ENCODE results near the gene FADS6.

FADS6 gene

GRCh38 chr17:74892974-74893911 is at the start of gene FADS6:
TSS of gene FADS6 (minus strand) at chr17:74893633. CDS start at chr17:74893595, 38 bp downstream.
- Histone ChIP-seq H4K20me1 (ENCODE audit: insufficient read depth, low read length, poor library complexity, severe bottlenecking) (no peaks in the 10 kb centered on the region), H2AFZ (ENCODE audit: low read length) (no peak within 1 kb of the TSS)

DNA sequence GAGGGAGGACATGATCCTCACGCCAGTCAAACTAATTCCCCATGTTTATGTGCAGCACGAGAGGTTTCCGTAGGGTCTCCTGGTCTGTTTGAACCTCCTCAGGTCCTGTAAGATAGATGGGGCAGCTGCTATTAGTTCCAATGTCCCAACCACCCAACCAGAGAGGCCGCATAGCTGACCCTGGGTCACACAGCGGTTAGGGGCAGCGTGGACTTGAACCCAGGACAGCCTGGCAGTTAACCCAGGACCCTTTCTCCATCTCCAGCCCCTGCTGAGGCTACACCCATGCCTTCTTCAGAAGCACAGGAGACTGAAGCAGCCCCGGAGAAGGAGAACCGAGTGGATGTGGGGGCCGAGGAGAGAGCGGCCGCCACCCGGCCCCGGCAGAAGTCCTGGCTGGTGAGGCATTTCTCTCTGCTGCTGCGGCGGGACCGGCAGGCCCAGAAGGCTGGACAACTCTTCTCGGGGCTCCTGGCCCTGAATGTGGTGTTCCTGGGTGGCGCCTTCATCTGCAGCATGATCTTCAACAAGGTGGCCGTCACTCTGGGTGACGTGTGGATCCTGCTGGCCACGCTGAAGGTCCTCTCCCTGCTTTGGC is 47.8 kb upstream of the FADS6 start:
- no peak overlapping the region for H3K9ac ChIP-seq (ENCODE audit: low read depth, low read length, poor library complexity, severe bottlenecking)
- H3K36me3 ChIP-seq (ENCODE audit: insufficient read depth, low read length): no peaks in the 10 kb centered on the region
- no peak overlapping the region for H2AFZ ChIP-seq (ENCODE audit: low read length)
- no peak overlapping the region for H3K4me3 ChIP-seq (ENCODE audit: low read length, poor library complexity, severe bottlenecking)
- H3K9me2 ChIP-seq (replicated peaks; ENCODE audit: low read depth, low read length): no peaks in the 10 kb centered on the region
- TF ChIP-seq, protein P1, sequence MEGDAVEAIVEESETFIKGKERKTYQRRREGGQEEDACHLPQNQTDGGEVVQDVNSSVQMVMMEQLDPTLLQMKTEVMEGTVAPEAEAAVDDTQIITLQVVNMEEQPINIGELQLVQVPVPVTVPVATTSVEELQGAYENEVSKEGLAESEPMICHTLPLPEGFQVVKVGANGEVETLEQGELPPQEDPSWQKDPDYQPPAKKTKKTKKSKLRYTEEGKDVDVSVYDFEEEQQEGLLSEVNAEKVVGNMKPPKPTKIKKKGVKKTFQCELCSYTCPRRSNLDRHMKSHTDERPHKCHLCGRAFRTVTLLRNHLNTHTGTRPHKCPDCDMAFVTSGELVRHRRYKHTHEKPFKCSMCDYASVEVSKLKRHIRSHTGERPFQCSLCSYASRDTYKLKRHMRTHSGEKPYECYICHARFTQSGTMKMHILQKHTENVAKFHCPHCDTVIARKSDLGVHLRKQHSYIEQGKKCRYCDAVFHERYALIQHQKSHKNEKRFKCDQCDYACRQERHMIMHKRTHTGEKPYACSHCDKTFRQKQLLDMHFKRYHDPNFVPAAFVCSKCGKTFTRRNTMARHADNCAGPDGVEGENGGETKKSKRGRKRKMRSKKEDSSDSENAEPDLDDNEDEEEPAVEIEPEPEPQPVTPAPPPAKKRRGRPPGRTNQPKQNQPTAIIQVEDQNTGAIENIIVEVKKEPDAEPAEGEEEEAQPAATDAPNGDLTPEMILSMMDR (conservative IDR thresholded peaks at IDR 0.05; ENCODE audit: low read length): no peak
- TF ChIP-seq EZH2phosphoT487 (IDR thresholded peaks at IDR 0.05; ENCODE audit: borderline replicate concordance): no peak
- no peaks in the 10 kb centered on the region for H3K4me1 ChIP-seq (ENCODE audit: insufficient read depth, low read length, poor library complexity, severe bottlenecking)
- no peak overlapping the region for H3K4me2 ChIP-seq (ENCODE audit: low read depth, low read length, poor library complexity, severe bottlenecking)
- no peaks in the 10 kb centered on the region for H3K79me2 ChIP-seq (ENCODE audit: insufficient read depth, low read length)
- H3K9me3 ChIP-seq (ENCODE audit: insufficient read depth, low read depth, low read length): no peaks in the 10 kb centered on the region
- no peaks in the 10 kb centered on the region for H4K20me1 ChIP-seq (ENCODE audit: insufficient read depth, low read length, poor library complexity, severe bottlenecking)
- H3K27me3 ChIP-seq (ENCODE audit: insufficient read depth, low read length, poor library complexity, severe bottlenecking): no peaks in the 10 kb centered on the region
- no peaks in the 10 kb centered on the region for H3F3A ChIP-seq (ENCODE audit: low read depth)

More at GRCh38 chr17:74892974-74893911, at the start of gene FADS6:
- H3K4me3 ChIP-seq (ENCODE audit: low read length, poor library complexity, severe bottlenecking): no peak within 1 kb of the TSS
- H3K9me2 ChIP-seq (replicated peaks; ENCODE audit: low read depth, low read length): no peaks in the 10 kb centered on the region
- no peaks in the 10 kb centered on the region for H3K79me2 ChIP-seq (ENCODE audit: insufficient read depth, low read length)
- no peaks in the 10 kb centered on the region for H3K27me3 ChIP-seq (ENCODE audit: insufficient read depth, low read length, poor library complexity, severe bottlenecking)
- TF ChIP-seq, protein P1 (conservative IDR thresholded peaks at IDR 0.05; ENCODE audit: low read length): no peak
- TF ChIP-seq EZH2phosphoT487 (IDR thresholded peaks at IDR 0.05; ENCODE audit: borderline replicate concordance): no peak
- no peaks in the 10 kb centered on the region for H3K9me3 ChIP-seq (ENCODE audit: insufficient read depth, low read depth, low read length)
- H3K4me2 ChIP-seq (ENCODE audit: low read depth, low read length, poor library complexity, severe bottlenecking): no peak within 1 kb of the TSS
- no peaks in the 10 kb centered on the region for H3K36me3 ChIP-seq (ENCODE audit: insufficient read depth, low read length)
- H3F3A ChIP-seq (ENCODE audit: low read depth): no peaks in the 10 kb centered on the region
- H3K4me1 ChIP-seq (ENCODE audit: insufficient read depth, low read length, poor library complexity, severe bottlenecking): no peaks in the 10 kb centered on the region
- no peak within 1 kb of the TSS for H3K9ac ChIP-seq (ENCODE audit: low read depth, low read length, poor library complexity, severe bottlenecking)

GRCh38 chr17:74939534-74939933 is 46.1 kb upstream of the FADS6 start:
- no peak for TF ChIP-seq EZH2phosphoT487 (IDR thresholded peaks at IDR 0.05; ENCODE audit: borderline replicate concordance)
- TF ChIP-seq, protein P1 (conservative IDR thresholded peaks at IDR 0.05; ENCODE audit: low read length): no peak
- Histone ChIP-seq H3K9me3 (ENCODE audit: insufficient read depth, low read depth, low read length) (no peaks in the 10 kb centered on the region), H3K79me2 (ENCODE audit: insufficient read depth, low read length) (no peaks in the 10 kb centered on the region), H2AFZ (ENCODE audit: low read length) (no peak overlapping the region; the same call in 1 of the 2 replicates), H3K4me2 (ENCODE audit: low read depth, low read length, poor library complexity, severe bottlenecking) (no peak overlapping the region), H4K20me1 (ENCODE audit: insufficient read depth, low read length, poor library complexity, severe bottlenecking) (no peaks in the 10 kb centered on the region), H3K9me2 (replicated peaks; ENCODE audit: low read depth, low read length) (no peaks in the 10 kb centered on the region), H3K27me3 (ENCODE audit: insufficient read depth, low read length, poor library complexity, severe bottlenecking) (no peaks in the 10 kb centered on the region), H3K4me1 (ENCODE audit: insufficient read depth, low read length, poor library complexity, severe bottlenecking) (no peaks in the 10 kb centered on the region), H3K4me3 (ENCODE audit: low read length, poor library complexity, severe bottlenecking) (no peak overlapping the region), H3K9ac (ENCODE audit: low read depth, low read length, poor library complexity, severe bottlenecking) (no peak overlapping the region), H3K36me3 (ENCODE audit: insufficient read depth, low read length) (no peaks in the 10 kb centered on the region), H3F3A (ENCODE audit: low read depth) (no peaks in the 10 kb centered on the region)

All from Loucy (cell line).